Gastrocnemius medialis (tissue), 4 donors: ENCODE measurements around the gene ARMC10.
"Not testable (repeated sequence)": the region's sequence is repeated elsewhere in the genome, so short reads cannot be mapped to it uniquely, and the experiment has no call there.

ENCODE experiments used
- POLR2A ChIP-seq, 2 donors: fragments of 450-650 bp; IDR thresholded peaks; one replicate each; pipeline ENCODE4 v1.6.1; 2017; ENCODE audit warnings: antibody characterized with exemption in 2 of 2, mild to moderate bottlenecking in 2 of 2, moderate library complexity in 2 of 2
- TF ChIP-seq, protein P1 (sequence below), 5 experiments: fragments of 450-650 bp in 3 of 5; fragments of 200-600 bp in 2 of 5; sonication (generic) in 2 of 5; IDR thresholded peaks in 4 of 5; conservative IDR thresholded peaks in 1 of 5; 1 replicate in 4 of 5; 2 replicates in 1 of 5; pipeline ENCODE4 v1.5.1; 2016 to 2019; ENCODE audit warnings: antibody characterized with exemption in 5 of 5, mild to moderate bottlenecking in 3 of 5, moderate library complexity in 3 of 5

DNA sequence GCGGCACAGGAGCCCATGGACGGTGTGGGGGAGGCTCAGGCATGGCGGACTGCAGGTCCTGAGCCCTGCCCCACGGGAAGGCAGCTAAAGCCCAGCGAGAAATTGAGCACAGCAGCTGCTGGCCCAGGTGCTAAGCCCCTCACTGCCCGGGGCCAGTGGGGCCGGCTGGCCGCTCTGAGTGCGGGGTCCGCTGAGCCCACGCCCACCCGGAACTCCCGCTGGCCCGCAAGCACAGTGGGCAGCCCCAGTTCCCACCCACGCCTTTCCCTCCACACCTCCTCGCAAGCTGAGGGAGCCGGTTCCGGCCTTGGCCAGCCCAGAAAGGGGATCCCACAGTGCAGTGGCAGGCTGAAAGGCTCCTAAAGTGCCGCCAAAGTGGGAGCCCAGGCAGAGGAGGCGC is 40.6 kb upstream of the ARMC10 start:
- TF ChIP-seq, protein P1, sequence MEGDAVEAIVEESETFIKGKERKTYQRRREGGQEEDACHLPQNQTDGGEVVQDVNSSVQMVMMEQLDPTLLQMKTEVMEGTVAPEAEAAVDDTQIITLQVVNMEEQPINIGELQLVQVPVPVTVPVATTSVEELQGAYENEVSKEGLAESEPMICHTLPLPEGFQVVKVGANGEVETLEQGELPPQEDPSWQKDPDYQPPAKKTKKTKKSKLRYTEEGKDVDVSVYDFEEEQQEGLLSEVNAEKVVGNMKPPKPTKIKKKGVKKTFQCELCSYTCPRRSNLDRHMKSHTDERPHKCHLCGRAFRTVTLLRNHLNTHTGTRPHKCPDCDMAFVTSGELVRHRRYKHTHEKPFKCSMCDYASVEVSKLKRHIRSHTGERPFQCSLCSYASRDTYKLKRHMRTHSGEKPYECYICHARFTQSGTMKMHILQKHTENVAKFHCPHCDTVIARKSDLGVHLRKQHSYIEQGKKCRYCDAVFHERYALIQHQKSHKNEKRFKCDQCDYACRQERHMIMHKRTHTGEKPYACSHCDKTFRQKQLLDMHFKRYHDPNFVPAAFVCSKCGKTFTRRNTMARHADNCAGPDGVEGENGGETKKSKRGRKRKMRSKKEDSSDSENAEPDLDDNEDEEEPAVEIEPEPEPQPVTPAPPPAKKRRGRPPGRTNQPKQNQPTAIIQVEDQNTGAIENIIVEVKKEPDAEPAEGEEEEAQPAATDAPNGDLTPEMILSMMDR (IDR thresholded peaks at IDR 0.05 in 4 of 5, conservative IDR thresholded peaks at IDR 0.05 in 1 of 5) = not testable (repeated sequence)
- not testable (repeated sequence) for TF ChIP-seq POLR2A (IDR thresholded peaks at IDR 0.05)
